HG02571 (cell line): ENCODE results near the gene MAP3K12.
A peak's percentile ranks its signal among the peaks of the same experiment; 100 is the strongest.
"Not testable (repeated sequence)": the region's sequence is repeated elsewhere in the genome, so short reads cannot be mapped to it uniquely, and the experiment has no call there.

Experiments
- ATAC-seq: cut with Tn5 transposase; IDR thresholded peaks from one replicate; pipeline ENCODE4 v1.9.1; 2021; ENCODE audit warnings: mild to moderate bottlenecking, moderate library complexity; ENCODE audit not compliant: unreplicated experiment

Gene MAP3K12

DNA sequence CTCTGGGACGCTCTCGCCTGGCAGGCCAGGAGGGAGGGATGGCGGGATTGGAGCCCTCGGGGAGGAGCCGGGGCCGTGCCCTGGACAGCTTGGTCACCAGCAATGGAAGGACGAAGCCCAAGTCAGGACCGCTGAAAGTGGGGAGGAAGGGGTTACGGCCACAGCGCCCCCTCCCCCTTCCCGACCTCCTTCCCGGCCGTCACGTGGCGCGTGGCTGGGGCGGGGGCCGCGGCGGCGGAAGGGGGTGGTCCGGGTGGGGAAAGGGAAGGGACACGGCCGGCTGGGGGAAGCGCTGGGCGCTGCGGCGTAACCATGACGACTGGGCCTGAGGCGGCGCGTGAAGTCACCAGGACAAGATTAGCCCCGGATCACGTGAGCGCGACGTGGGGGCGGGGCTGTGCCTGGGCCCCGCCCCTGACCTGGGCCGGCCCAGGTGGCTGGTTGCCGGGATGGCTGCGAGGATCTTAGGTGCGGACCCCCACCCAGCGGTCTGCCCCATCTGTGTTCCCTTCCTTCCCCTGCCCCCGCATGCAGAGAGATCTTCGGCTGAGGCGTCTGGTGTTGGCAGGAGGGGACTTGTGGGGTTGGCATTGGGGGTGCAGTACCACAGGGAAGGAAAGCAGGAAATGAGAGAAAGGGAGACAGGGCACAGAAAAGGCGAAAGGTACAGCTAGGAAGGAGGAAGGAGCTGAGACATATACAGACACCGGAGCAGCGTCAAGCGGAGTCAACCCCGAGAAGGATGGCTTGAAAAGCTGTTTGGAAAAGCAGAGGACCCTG lies 6.2 kb downstream of the MAP3K12 start:
- peak; percentile 91 for ATAC-seq

DNA sequence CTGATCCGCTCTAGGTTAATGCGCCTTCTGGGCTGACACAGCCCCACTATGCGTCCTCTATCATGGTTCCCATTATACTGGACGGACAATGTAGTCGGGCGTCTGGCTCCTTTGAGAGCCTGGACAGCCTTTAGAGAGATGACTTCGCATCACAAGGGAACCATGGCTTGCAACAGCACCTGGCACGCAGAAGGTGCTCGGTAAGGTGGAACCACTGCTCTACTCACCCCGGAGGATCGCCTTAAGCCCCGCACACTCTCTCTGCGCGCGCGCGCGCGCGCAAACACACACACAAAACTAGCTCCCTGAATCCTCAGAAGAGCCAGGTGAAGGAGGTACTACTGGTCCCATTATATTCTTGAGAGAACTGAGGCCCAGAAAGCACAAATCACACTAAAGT lies 7.1 kb downstream of the MAP3K12 start:
- no peak for ATAC-seq

DNA sequence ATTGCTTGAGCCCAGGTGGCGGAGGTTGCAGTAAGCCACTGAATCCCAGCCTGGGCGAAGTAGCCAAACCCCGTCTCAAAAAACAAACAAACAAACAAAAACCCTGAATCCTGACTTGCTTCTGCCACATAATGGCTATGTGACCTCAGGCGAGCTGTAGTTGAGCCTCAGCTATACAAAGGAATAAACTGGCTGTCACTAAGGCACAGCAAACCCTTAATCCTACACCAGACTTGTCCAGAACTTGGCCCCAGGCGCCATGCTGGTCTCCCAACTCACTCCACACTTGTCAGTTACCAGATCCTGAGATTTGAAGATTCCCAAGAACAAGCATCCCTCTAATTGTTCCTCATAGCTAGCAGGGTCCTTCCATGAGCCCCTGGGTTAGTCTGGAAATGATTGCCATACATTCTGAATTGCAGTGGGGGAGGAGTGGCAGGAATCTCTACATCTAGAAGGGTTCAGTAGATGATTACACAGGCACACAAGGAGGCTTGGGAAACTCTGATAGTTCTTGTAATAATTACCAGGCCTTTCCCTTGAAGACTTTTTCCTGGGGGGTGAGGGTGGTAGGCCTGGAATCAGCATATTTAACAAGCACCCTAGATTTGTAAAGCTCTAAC lies 9.9 kb downstream of the MAP3K12 start:
- ATAC-seq: no peak

DNA sequence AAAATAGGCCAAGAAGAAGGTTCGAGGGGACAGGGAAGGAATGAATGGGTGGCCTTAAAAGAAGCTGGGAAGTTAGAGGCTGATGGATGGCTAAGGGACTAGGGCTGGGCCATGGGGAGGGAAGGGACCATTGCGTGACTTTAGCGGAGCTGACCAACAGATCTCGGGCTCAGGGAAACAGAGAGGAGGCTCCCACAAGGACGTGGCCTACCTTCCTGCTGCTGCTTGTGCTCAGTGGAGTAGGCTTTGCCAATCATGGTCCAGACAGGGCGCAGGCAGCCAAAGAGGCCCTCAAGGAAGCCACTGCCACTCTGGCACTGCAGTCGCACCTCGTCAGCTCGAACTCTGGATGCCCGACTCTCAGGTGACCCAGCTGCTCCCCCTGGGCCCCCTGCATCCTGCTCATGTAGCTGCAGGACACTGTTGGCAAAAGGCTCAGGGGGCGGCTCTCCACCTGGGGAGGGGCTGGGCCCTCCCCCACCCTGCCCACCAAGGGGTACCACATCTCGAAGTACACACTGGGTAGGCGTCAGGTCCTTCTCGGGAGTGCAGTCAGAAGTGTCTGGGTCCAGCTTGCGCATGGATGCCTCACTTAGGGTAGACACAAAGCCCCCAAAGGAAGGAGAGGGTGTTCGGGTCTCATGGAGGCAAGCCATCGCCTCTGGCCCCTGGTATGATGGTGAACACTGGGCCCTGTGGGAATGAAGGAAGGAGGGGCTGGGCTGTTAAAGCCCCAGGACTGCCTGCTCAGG lies 12.3 kb downstream of the MAP3K12 start:
- ATAC-seq: no peak

DNA sequence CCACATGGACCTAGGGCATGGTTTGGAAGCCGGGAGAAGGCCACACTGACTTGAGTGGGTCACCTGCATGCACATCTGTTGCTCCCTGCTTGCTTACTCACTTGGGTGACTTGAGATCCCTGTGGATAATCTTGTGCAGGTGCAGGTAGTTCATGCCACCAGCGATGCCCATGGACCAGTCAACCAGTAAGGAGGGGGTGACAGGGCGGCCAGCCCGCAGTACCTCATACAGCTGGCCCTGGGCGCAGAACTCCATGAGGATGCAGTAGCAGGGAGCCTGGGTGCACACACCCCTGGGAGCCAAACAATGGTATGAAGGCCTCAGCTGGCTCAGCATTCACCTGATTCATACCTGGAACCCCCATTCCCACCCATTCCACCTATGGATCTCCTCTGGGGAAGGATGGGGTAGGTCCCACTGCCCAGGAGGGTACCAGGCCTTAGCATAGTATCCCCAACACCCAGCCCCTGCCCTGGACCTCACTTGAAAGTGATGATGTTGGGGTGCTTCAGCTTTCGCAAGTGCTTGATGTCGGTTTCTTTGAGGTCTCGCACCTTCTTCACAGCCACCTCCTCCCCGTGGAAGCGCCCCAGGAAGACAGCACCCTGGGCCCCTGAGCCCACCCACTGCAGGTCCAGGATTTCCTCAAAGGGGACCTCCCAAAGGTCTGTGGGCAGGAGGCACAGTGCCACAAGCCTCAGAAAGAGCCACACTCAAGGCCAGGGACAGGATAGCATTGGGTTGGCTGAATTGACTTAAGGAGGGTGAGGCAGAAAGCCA lies 13.1 kb downstream of the MAP3K12 start:
- no peak for ATAC-seq

DNA sequence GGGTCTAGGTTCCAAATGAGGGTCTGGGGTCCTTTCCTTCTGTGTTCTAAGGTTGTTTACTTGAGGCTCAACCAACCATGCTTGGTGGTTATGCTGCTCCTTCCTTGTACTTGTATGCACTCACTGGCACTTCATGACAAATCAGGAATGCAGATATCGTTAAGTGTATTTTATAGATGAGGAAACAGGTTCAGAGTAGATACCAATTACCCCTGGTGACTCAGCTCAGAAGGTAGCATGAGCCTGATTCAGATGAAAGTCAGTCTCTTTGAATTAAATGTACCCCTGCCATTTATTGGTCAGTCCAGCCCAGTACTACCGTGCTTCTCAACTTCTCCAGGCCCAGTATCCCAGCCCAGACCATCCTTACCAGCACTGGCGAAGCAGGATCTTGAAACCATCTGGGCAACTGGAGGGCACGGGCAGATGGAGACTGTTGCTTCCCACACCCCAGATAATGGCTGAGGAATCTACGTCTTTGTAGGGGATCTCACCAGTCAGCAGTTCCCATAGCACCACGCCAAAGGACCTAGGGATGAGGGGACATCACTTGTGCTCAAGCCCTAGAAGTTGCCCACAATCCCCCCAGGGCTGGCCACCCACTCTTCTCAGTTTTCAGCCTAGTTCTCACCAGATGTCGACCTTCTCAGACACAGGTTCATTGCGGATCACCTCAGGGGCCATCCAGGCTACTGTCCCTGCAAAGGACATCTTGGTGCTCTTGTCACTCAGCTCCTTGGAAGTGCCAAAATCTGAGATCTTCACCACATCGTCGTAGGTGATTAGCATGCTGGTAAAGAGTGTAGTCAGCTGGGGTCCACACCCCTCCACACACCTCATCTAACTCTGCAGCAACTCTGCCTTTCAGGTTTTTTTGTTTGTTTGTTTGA lies 14.3 kb downstream of the MAP3K12 start:
- ATAC-seq: no peak

DNA sequence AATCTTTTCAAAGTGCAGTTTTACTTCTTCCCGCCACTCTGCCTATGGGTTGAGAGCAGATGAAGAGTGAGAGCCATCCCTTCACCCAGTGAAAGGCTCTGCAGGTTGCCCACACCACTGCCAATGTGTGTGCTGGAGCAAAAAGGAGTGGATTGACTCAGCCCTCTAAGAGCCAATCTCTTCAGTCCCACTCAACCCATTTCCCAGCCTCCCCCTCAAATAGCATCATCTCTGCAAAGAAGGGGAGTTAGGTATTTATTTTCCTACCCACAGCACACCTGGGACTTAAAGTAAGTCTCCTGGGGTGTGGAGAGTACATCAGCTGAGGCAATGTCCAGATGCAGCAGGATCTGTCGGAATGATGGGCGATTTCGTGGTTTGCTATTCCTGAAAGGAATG lies 15.3 kb downstream of the MAP3K12 start:
- no peak for ATAC-seq

DNA sequence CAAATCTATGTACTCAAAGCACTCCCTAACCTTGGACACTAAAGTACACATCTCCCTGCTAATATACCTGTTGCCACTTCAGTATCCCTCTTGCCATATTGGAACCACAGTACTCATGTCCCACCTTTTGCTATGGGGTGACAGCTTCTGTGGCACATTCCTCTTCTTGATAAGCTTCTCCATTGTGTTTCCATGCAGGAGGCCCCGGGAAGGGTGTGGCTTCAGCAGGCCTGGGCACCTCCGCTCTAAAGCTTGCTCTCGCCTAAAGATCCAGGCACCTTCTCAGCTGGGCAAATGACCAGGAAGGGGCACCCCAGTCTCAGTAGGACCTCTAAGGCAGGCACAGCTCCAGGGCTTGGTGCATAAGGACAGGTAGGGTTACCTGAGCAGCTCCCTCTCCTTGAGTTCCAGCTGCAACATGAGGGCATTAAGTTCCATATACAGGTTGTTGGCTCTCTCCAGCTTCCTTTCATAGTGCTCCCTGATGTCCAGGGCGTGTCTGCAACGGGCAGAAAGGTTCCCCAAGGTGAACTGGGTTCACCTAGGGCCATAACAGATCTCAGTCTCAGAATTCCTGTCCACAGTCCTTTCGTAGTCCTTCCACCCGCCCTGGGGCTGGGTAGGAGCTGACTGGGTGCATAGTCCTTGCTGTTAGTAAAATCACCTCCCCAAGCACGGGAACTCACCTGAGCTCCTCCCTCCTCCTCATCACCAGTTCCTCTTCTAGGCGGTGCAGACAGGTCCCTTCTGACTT lies 15.9 kb downstream of the MAP3K12 start:
- no peak for ATAC-seq

DNA sequence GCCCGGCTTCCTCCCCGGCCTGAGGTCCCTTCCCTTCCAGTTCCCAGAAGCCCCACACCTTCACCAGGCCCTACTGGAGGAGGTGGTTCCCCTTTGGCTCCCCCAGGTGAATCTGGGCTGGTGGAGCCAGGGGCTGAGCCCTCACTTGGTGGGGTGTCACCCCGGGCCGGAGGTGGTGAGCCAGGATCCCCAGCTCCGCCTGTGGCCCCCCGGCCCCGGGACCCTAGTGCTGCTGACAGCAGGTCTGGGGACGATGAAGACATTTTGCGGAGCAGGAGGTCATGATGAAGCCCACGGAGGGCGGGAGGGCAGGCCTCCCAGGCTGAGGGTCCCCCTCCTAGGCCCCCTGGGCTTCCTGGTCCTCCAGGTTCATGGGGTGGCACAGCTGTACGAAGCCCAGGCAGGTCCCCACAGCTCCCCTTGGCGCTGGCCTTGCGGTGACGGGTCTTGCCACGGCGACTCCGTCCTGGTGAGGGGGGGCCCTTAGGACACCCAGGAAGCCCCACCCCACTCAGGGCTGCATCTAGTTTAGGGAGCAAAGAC lies 16.6 kb downstream of the MAP3K12 start:
- no peak for ATAC-seq

DNA sequence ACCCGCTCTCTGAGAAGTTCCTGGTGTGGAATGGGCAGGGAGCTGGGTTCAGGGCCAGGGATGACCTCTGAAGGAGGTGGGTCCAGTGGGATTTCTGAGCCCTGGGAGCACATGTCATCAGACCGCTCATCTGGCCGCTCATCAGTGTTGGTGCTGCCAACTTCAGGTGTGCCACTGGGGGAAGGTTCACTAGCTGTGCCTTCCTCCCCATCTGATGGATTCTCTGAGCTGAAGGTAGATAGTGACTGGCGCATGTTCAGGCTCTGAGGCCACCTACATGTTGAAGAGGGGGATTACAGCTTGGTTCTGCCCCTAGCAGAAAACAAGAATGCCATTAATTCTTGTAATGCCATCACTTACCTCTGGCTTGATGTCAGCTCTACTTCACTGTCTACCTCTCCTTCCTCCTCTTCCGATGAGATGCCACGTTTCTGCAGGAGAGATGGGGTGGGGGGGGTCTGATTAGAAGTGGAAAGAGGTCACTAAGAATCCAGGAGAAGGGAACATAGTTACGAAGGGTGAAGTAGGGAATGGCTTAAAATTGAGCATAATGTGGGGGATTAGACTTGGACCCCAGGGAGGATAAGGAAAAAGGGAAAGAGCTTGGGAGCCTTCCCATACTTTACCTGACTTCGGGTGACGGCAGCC lies 17.2 kb downstream of the MAP3K12 start:
- no peak for ATAC-seq

DNA sequence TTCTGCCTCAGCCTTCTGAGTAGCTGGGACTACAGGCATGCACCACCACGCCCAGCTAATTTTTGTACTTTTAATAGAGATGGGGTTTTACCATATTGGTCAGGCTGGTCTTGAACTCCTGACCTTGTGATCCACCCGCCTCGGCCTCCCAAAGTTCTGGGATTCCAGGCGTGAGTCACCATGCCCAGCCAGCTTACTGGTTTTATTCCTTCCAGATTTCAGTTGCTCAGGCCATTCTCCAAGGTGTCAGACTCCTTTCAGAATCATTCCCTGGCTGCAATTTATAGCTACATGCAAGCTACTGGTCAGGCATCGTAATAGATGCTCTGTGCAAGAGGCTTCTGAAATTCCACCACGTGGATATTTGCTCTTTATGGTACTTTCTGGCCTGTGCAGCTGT lies 17.8 kb downstream of the MAP3K12 start:
- ATAC-seq: not testable (repeated sequence)

DNA sequence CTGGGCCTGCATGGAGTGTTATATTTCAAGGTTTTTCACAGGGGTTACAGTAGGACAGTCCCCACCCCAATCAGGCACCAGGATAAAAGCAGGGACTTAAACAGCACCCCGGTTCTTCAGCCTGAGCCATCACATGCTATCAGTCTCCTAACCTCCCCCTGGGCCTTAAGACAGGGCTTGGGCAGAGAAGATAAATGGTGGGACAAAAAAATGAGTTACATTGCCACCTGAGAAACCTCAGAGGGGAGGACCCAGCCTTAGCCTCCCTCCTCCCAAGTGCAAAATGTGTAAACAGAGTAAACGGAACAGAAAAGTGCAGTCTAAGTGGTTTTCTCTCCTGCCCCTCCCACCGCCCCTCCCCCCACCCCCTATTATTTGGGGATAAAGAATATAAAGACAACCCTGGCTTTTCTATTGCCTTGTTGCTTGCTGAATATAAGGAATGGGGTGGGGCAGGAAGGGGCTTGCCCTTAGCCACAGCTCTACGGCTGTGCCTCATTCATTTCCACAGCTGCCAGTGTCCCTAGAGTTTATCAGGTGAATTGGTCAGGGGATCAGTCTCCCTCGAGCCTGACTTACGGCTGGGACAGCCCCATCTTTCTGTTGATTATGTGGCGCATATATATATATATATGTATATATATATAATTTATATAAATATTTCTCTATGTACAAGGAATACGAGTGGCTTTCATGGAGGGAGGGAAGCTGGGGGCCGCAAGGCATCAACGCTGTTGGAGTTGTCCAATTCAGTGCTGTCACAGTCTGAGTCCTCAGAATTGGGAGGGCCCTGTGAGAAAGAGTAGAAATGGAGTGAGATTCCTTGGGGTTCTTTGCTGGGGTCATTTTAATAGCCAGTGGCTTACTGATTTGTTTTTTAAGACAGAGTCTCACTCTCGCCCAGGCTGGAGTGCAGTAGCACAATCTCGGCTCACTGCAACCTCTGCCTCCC lies 18.5 kb downstream of the MAP3K12 start:
- no peak for ATAC-seq

DNA sequence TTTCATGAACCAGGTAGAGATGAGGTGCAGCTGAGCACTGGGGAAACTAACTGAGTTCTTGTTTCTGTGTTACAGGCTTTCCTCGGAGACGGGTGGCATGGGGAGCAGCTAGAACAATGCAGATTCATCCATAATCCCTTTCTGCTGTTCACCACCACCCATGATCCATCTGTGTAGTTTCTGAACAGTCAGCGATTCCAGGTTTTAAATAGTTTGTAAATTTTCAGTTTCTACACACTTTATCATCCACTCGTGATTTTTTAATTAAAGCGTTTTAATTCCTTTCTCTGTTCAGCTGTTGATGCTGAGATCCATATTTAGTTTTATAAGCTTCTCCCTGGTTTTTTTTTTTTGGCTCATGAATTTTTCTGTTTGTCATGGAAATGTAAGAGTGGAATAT lies 19.9 kb downstream of the MAP3K12 start:
- ATAC-seq: no peak

DNA sequence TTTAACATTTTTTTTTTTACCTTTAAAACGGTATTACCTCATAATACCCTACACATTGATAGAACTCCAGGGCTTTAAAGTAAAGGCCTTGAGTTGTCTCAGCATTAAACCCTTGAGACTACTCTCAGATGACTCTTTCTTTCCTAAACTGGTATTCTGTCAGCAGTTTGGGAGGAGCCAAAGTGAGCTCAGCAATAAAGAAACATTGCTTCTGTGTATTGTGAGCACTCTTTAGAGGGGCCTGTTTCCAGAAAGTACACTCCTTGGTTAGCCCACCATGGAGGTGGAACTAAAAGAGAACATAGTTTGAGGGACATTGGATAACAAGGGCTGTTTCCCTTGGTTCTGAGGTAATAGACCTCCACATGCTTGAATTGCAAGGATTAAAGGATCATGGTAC lies 20.4 kb downstream of the MAP3K12 start:
- no peak for ATAC-seq

DNA sequence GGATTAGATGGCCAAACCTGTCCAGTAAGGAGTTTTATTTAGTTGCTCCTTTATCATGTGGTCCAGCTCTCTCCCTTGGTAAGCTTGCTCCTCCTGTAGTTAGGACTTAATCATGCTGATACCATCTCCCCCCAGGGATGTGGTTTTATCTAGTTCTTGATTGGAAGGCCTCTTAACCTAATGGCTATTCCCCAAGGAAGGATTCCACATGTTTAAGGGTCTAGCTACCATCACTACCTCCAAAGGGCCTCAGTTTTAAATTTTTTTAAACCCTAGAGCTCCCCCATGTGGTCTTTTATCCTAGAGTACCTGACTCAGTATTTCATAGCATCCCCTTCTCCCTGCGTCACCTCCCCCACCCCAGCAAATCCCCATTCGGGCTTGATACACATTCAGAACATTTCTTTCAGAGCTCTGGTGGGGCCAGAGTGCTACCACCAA lies 22.5 kb downstream of the MAP3K12 start:
- ATAC-seq: no peak

DNA sequence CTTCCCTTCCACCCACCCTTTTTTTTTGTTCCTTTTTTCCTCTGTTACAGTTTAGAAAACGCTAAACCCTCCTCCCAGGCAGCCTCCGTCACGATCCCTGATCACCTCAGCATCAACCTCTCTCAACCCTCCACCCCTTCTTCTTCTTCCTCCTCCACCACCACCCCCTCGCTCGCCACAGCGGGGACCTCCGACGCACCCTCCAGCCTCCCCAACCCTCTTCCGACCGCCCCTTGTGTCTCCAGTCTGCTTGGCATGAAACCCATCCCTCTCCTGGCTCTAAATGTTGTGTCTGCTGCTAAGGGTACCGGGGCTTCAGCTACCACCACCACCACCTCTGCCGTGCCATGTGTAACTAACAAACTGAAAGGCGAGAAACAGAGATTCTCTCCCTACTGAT lies 24.4 kb downstream of the MAP3K12 start:
- no peak for ATAC-seq

DNA sequence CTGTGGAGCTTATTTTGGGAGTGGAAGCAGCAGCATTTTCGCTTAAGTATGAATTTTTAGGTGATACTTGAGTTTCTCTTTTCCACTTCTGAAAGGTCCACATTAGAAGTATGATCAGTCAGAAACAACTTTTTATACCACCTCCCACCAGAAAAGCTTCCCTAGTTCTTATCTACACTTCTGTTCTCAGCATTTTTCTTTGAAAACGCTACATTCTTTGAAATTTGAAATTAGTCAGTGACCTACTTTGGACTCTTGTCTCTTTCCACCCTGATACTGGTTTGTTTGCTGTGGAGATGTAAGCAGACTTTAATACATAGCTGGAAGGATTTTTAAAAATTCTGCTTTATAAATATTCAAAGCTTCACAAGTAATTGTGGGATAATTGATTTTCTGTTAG lies 25.2 kb downstream of the MAP3K12 start:
- ATAC-seq: no peak
